Posterior cingulate gyrus (tissue), 11 donors: ENCODE results near the gene PHACTR1.
"Not testable (repeated sequence)": the region's sequence is repeated elsewhere in the genome, so short reads cannot be mapped to it uniquely, and the experiment has no call there.

Experiments
- DNase-seq, 10 donors: peaks; one replicate each; pipeline versions ENCODE4 v3.0.0 to v3.0.0-alpha.2; 2020 to 2021; ENCODE audit warnings: mixed read lengths in 3 of 10
- intact Hi-C: fragments of 100-400 bp; cut with DNase I; formaldehyde crosslinking; loops from one replicate; pipeline ENCODE4 v1.15.1; 2023

PHACTR1 gene

GRCh38 chr6:13308332-13308731, 591.8 kb downstream of the PHACTR1 start:
- DNase-seq = no peak
- intact Hi-C loops = loop anchor here (10.0 kb wide), 1 partner anchor 294 kb away; no protein-coding TSS in a partner anchor

GRCh38 chr6:13311155-13311554, 594.6 kb downstream of the PHACTR1 start:
- intact Hi-C loops = no loop called here
- DNase-seq = no peak

- intact Hi-C loops = no loop called here
- no peak for DNase-seq
Measured at GRCh38 chr6:13314806-13315205, 598.2 kb downstream of the PHACTR1 start.

- no peak for DNase-seq
- intact Hi-C loops = no loop called here
Measured at GRCh38 chr6:13315896-13316295, 599.3 kb downstream of the PHACTR1 start.

GRCh38 chr6:13318821-13319220, 602.3 kb downstream of the PHACTR1 start:
- no peak for DNase-seq
- intact Hi-C loops = no loop called here

- DNase-seq = no peak
- intact Hi-C loops = no loop called here
Measured at GRCh38 chr6:13319891-13320564, 603.5 kb downstream of the PHACTR1 start.

- intact Hi-C loops, DNase-seq: not testable (repeated sequence)
Measured at GRCh38 chr6:13326031-13326586, 609.5 kb downstream of the PHACTR1 start.

GRCh38 chr6:13327691-13328075, 611.1 kb downstream of the PHACTR1 start:
- intact Hi-C loops = no loop called here
- no peak for DNase-seq

- DNase-seq = peak; percentile 85 to 99 (median 90)
- intact Hi-C loops = no loop called here
Measured at GRCh38 chr6:13328076-13328874, 611.7 kb downstream of the PHACTR1 start, which contains the start of gene TBC1D7. TBC1D7 (minus strand) TSS chr6:13328537; CDS start chr6:13326898, 1,639 bp downstream.

- DNase-seq = no peak
Measured at GRCh38 chr6:13328875-13329183, 612.3 kb downstream of the PHACTR1 start.

GRCh38 chr6:13331516-13332348, 615.2 kb downstream of the PHACTR1 start:
- intact Hi-C loops = loop anchor here (2.0 kb wide), 2 partner anchors 137 to 421 kb away; no protein-coding TSS in a partner anchor
- DNase-seq = no peak

More at GRCh38 chr6:13328875-13329183, 612.3 kb downstream of the PHACTR1 start:
- intact Hi-C loops = no loop called here

- intact Hi-C loops = no loop called here
- no peak for DNase-seq
Measured at GRCh38 chr6:13332349-13332706, 615.8 kb downstream of the PHACTR1 start.

- no peak for DNase-seq
- intact Hi-C loops = loop anchor here (2.0 to 5.0 kb wide), 2 partner anchors 150 to 202 kb away; no protein-coding TSS in a partner anchor
Measured at GRCh38 chr6:13334953-13335352, 618.4 kb downstream of the PHACTR1 start.

- intact Hi-C loops = loop anchor here (1.0 to 5.0 kb wide), 3 partner anchors 201 to 279 kb away; partner anchors contain the start of gene NOL7
- peak; percentile 66 to 97 (median 91) for DNase-seq
Measured at GRCh38 chr6:13336553-13336952, 620.0 kb downstream of the PHACTR1 start.

- intact Hi-C loops = loop anchor here (5.0 kb wide), 1 partner anchor 199 kb away; no protein-coding TSS in a partner anchor
- no peak for DNase-seq
Measured at GRCh38 chr6:13338038-13338437, 621.5 kb downstream of the PHACTR1 start.
